Measurements from ENCODE around the gene NDUFAF2. TPM values are rescaled to one million over a fixed set of nuclear protein-coding genes. Genes with fewer than 3 reads are reported as not detected.

The NDUFAF2 gene
- polyA plus RNA-seq, 1 of the 3 experiments (the other 2 are of a cell fraction): 33.4 TPM

DNA sequence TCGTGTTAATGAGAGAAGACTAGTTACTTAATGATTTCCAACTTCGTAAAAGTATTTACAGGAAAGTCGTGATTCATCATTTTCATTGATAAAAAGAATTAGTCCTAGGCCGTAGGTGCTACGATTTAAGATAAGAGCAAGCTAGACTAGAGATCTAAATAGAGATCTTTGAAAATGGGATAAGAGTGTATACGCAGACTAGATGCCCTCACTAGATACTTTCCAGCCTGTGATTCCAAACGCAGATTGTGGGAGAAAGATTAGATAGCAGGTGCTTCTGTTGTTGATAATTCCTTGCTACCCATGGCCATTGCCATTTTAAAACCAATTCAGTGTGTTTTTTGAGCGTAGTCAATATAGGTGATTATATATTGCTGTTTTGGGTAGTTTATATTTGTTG is 223.9 kb downstream of the NDUFAF2 start (continued):
- TF ChIP-seq, protein P1, sequence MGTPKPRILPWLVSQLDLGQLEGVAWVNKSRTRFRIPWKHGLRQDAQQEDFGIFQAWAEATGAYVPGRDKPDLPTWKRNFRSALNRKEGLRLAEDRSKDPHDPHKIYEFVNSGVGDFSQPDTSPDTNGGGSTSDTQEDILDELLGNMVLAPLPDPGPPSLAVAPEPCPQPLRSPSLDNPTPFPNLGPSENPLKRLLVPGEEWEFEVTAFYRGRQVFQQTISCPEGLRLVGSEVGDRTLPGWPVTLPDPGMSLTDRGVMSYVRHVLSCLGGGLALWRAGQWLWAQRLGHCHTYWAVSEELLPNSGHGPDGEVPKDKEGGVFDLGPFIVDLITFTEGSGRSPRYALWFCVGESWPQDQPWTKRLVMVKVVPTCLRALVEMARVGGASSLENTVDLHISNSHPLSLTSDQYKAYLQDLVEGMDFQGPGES (IDR thresholded peaks at IDR 0.05; ENCODE audit: low read depth, low read length): no peak
- no peak for TF ChIP-seq RCOR1 (IDR thresholded peaks at IDR 0.05; ENCODE audit: low read length)
- TF ChIP-seq GABPA (IDR thresholded peaks at IDR 0.05; ENCODE audit: low read depth): no peak
- TF ChIP-seq YY1 (IDR thresholded peaks at IDR 0.05; ENCODE audit: low read depth): no peak
- TF ChIP-seq RAD21 (IDR thresholded peaks at IDR 0.05; ENCODE audit: low read length): no peak
- no peak for TF ChIP-seq CHD2 (IDR thresholded peaks at IDR 0.05; ENCODE audit: low read length, partially characterized antibody)

DNA sequence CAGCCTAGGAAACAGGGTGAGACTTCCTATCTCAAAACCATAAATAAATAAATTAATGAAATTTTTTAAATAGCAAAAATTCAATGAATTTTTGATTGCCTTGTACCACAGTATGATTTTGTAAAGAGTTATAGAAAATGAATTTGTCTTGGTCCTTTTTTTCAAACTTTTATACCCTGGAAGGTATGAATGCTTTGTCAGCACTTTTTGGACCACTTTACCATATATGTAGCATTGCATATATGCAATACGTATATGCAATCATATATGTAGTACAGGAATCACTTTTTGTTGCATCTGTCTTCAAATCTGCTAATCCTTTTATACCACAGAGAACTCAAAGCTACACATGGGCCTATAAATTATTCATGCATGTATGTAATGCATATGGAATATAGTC is 226.5 kb downstream of the NDUFAF2 start:
- H3K79me2 ChIP-seq (ENCODE audit: insufficient read depth): no peaks in the 10 kb centered on the region
- no peaks in the 10 kb centered on the region for H3K27me3 ChIP-seq (ENCODE audit: insufficient read depth)
- 95% methylated on average over 1 of the region's 1 CpG for WGBS (ENCODE audit: low lambda C conversion rate)
- H3F3A ChIP-seq (replicated peaks; ENCODE audit: insufficient read depth): peaks cover 4% of the 10 kb centered on the region
- no peak overlapping the region for H2AFZ ChIP-seq (ENCODE audit: low read depth)
- no peak for DNase-seq
- no peak overlapping the region for H3K4me2 ChIP-seq
- no peaks in the 10 kb centered on the region; a peak in 1 of 4 replicates for H3K4me1 ChIP-seq (ENCODE audit: control insufficient read depth in 1 of 2, insufficient read depth in 2 of 2, low read depth in 1 of 2, low read length in 1 of 2)
- ChIA-PET POLR2A (no interaction called here), CTCF (no interaction called here)
- H4K20me1 ChIP-seq (ENCODE audit: insufficient read depth): no peaks in the 10 kb centered on the region
- no peak overlapping the region for H3K9ac ChIP-seq
- H3K27ac ChIP-seq (ENCODE audit: low read depth in 2 of 2, low read length in 1 of 2): no peak overlapping the region
- no peaks in the 10 kb centered on the region for H3K36me3 ChIP-seq (replicated peaks in 1 of 2; ENCODE audit: control insufficient read depth in 1 of 2, insufficient read depth in 2 of 2, low read length in 1 of 2)
- no peaks in the 10 kb centered on the region for H3K9me2 ChIP-seq
- TF ChIP-seq POLR2AphosphoS5 (IDR thresholded peaks at IDR 0.05; ENCODE audit: low read depth, low read length) (no peak), EP300 (IDR thresholded peaks at IDR 0.05; ENCODE audit: borderline replicate concordance in 1 of 2, low read depth in 1 of 2, low read length in 1 of 2) (no peak), ZBTB33 (IDR thresholded peaks at IDR 0.05; ENCODE audit: borderline replicate concordance, low read depth) (no peak), FOSL2 (IDR thresholded peaks at IDR 0.05; ENCODE audit: borderline replicate concordance, low read depth) (no peak), GATA2 (CRISPR knock-in tag; IDR thresholded peaks at IDR 0.05) (no peak), RCOR1 (IDR thresholded peaks at IDR 0.05; ENCODE audit: low read length) (no peak), ELF1 (IDR thresholded peaks at IDR 0.05) (no peak), MXI1 (IDR thresholded peaks at IDR 0.05; ENCODE audit: low read depth, low read length) (no peak), RXRA (IDR thresholded peaks at IDR 0.05; ENCODE audit: borderline replicate concordance, low read depth) (no peak), RFX5 (IDR thresholded peaks at IDR 0.05; ENCODE audit: low read length) (no peak), EZH2phosphoT487 (IDR thresholded peaks at IDR 0.05; ENCODE audit: borderline replicate concordance, low read depth) (no peak), FOXM1 (IDR thresholded peaks at IDR 0.05; ENCODE audit: low read depth) (no peak)
- TF ChIP-seq, protein P1 (IDR thresholded peaks at IDR 0.05; ENCODE audit: low read depth, low read length): no peak
- TF ChIP-seq, protein P2, sequence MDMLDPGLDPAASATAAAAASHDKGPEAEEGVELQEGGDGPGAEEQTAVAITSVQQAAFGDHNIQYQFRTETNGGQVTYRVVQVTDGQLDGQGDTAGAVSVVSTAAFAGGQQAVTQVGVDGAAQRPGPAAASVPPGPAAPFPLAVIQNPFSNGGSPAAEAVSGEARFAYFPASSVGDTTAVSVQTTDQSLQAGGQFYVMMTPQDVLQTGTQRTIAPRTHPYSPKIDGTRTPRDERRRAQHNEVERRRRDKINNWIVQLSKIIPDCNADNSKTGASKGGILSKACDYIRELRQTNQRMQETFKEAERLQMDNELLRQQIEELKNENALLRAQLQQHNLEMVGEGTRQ (IDR thresholded peaks at IDR 0.05; ENCODE audit: borderline replicate concordance, low read depth, low read length): no peak
- no peak overlapping the region for H3K4me3 ChIP-seq (ENCODE audit: low read depth in 2 of 2, low read length in 1 of 2)
- H3K9me3 ChIP-seq: no peaks in the 10 kb centered on the region

Data from SK-N-SH (cell line).